Fibroblast of gingiva (primary cell): ENCODE results near the gene DUSP8.

ENCODE experiments used
- DNase-seq: peaks from one replicate; pipeline ENCODE4 v3.0.0-alpha.2; 2011; ENCODE audit warnings: low read depth

DUSP8 gene

DNA sequence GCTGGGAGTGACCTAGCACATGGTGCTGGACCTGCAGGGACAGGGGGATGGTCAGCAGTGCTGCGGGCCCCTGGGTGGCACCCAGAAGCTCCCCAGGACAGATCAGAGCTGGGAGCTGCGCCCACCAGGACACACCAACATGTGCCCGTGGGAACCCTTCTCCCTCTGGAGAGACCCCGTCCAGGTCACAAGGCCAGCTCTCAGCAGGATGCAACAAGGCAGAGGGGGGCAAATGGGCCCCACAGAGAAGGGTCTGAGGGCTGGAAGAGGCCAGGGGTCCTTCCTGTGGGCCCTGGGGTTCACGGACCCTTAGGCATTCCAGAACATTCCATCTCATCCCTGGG is 6.2 kb downstream of the DUSP8 start:
- DNase-seq, result no peak

- DNase-seq, result no peak
These were observed 6.7 kb downstream of the DUSP8 start for GRCh38 chr11:1565173-1565903.

DNA sequence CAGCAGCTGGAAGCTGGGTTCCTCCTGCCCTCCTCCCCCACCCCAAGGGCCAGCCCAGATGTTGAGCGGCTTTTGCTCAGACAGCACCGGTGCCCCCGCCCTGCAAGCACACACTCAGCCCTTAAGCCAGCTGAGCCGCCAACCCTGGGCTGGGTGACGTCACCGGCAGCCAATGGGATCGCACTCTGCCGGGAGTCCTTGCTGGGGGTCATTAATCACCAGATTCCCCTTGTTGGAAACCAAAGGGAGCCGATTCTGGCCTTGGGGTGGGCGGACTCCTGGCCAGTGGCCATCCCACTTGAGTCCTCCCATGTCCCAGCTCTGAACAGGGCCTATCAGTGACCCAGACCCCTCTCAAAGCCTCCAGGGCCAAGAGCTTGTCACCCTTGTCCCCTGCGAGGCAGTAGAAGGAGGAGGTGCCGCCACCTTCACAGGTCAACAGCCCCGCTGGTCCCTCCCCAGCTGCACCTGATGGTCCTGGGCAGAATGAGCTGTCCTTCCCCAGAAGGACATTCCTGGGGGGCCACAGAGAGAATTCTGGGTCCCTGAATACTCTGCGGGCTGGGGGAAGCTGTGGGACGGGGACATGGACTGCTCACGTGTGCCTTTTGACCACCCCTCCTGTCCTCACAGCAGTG is 7.4 kb downstream of the DUSP8 start:
- DNase-seq, result peak; percentile 18

- no peak for DNase-seq
These were observed 8.2 kb downstream of the DUSP8 start for GRCh38 chr11:1563697-1564534.

DNA sequence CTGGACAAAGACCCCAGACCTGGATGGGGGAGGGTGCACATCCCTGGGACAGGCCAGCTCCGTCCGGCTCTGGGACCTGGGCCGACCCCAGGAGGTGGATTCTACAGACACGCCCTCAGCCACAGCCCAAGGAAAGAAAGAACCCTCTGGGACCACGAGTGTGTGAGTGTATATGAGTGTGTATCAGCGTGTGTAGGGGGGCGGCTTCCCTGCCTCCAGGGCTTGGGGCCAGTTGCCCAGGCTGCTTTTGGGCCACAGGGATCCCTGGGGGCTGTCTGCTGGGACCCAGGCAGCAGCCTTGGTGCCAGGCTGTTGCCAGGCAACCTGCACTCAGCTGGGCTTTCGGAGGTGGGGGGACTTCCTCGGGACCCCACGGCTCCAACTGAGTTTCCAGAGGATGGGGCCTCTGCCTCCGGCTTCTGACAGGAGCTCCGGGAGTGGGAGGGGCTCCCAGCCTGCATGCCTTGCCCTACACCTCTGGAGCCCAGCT is 8.9 kb downstream of the DUSP8 start:
- DNase-seq, result no peak

DNA sequence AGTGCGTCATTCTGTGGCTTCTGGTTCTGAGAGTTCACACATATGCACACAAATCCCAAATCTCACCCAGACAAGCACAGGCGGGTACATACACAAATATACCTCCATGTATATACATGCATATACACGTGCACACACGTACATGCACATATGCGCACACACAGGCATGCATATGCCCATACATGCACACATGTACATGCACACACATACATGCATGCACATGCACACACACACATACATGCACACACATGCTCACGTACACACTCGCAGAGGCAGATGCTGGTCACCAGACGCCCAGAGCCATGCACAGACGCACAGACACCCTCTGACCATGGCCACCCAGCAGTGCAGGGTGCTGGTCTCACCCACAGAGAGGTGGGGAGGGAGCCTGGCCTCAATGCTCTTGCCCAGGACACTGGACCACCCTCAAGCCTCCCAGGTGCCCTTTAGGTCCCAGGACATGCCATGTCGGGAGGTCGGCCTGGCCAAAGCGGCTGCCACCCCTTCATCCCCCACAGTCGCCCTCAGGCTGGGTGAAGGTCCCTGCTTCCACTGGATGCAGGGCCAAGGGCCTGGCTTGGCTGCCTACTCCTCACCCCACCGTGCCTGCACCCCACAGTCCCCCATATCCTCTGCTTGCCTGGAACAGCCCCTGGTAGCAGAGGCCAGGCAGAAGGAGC is 9.5 kb downstream of the DUSP8 start:
- no peak for DNase-seq

DNA sequence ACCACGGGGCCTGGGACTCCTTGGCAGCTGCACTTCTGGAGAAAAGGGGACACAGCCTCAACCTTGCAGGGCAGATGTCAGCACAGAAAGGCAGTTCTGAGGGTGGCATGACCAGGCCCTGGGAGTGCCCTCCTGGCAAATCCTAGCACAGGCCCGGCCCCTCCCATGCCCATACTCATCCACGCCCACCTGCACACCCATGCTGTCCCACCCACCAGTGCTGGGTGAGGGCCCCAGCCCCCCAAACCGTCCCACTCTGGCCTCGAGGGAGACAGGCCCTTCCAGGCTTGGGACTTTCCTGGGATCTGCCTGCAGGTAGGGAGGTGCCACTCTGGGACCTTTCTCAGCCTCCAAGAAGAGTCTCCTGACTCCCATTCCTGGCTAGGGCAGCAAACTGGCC is 10.1 kb downstream of the DUSP8 start:
- DNase-seq, result no peak

DNA sequence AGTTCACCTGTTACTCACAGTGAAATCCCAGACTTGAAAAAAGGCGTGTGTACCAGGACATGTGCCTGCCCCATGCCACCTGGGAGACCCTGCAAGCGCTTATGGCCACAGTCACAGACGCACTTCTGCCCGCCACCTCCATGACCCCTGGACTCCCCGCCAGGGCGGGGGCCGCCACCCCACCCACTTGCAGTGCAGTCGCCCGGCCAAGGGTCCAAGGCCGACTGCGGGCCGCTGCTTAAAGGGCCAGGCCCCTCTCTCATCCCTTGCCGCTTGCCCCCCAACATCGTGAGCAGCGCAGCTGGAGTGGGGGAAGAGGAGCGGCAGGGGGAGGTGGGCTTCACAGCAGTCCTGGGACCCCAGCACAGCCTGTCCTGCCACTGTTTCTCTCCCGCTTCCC is 10.8 kb downstream of the DUSP8 start:
- no peak for DNase-seq

- DNase-seq, result no peak
These were observed 11.3 kb downstream of the DUSP8 start for GRCh38 chr11:1560649-1561251.

DNA sequence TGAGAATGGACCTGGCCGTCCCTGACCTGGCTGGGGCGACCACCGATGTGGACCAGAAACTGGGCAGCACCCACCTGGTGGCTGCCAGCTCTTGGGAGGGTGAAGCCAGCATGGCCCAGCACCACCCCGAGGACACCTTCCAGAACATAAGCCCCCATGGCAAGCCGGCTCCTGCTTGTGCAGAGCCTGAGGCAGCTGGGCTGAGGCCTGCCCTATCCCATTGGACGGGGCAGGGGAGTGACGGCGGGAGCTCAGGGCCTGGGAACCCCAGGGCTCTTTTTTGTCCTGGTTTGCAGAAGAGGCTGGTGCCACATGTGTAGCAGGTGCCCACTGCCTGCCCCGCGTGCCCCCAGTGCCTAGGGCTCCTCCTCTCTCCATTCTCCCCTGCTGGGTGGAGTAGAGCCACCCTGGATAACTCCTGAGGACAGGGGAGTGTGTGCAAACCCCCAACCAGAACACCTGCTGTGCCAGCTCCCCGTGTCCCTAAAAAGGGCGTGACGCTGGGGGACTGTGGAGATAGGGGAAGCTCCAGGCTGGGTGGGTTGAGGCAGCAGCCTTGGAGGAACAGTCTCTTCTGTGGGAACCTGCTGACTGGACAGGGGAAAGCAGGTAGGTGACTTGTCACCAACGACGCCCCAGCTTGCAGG is 11.9 kb downstream of the DUSP8 start:
- no peak for DNase-seq

DNA sequence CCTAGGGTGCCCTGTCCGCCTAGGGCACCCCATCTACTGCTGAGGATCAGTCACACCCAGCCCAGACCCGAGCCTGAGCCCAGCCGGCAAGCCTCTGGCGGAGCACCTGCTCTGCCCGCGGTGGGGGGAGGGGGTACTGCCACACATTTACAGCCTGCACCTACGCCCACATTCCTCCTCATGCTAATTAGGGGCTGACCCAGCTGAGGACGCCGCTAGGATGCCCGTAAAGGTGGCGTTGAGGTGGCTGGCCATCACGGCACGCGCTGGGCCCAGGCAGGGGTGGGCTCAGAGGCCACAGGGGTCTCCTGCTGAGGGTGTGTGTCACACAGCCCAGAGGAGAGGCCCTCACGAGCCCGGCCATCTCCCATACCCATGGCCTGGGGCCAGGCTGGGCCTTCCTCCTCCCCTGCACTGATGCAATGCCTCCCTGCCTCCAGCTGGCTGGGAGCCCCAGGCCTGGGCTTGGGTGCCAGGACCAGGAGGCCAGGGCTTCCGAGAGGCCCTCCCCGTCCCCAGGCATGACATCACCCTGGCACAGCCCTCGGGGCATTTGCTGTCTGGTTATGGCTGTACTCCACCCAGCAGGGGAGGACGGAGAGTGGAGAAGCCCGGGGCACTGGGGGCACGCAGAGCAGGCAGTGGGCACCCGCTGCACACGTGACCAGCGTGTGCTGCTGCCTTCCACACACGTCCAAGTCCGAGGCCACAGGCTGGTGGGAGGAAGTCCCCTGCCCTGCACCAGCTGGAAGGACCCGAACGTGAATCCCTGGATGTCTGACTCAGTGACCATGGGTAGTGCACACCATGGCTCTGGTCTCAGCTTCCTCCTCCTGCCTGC is 12.7 kb downstream of the DUSP8 start:
- DNase-seq, result peak; percentile 95

DNA sequence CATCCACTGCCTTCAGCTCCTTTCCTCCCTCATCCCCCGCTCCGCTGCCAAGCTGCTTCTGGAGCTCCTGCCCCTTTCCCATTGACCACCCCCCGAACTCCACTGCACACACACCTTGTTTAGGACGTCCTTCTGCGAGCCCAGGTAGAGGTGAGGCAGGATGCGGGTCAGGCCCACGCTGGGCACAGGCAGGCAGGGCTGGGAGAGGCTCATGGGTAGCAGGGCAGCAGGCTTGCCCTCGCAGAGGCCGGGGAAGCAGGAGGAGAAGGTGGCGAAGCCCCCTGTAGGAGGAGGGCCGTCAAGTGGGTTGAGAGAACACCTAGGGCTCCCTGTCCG is 13.3 kb downstream of the DUSP8 start:
- DNase-seq, result no peak

DNA sequence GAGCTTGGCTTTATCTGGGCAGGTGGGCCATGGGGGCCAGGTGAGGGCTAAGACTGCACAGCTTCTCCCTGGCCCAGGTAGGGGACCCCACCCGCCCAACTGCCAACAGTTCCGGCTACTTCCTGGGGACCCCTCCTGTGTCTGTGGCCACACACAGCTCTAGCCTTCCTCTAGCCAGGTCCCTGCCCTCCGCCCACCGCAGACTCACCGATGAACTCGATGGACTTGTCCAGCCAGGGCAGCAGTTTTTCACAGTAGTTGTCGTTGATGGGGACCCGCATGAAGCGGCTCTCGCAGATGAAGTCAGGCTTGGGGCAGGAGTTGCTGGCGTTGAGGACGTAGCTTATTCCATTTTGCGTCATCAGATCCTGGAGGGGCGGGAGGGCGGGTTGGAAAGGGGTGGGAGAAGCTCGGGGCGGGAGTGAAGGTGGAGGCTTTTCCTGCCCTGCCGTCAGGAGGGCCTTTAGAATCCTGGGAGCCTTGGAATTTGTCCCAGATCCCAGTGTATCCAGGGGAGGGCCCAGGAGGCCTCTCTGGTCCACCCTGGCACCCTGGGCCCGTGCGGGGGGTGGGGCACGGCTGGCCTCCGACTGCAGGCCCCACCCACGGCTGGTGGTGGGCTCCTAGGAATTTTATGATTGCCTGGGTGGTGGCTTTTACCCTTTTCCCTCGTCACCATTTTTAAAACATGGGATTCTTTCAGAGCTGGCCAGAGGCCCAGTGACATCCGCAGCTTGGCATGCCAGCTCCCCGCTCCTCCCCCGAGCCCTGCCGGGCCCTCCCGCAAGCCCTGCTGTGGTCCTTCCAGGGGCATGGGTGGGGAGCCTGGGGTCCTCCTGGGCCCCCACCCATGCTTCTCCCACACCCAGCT is 13.9 kb downstream of the DUSP8 start:
- DNase-seq, result peak; percentile 77

DNA sequence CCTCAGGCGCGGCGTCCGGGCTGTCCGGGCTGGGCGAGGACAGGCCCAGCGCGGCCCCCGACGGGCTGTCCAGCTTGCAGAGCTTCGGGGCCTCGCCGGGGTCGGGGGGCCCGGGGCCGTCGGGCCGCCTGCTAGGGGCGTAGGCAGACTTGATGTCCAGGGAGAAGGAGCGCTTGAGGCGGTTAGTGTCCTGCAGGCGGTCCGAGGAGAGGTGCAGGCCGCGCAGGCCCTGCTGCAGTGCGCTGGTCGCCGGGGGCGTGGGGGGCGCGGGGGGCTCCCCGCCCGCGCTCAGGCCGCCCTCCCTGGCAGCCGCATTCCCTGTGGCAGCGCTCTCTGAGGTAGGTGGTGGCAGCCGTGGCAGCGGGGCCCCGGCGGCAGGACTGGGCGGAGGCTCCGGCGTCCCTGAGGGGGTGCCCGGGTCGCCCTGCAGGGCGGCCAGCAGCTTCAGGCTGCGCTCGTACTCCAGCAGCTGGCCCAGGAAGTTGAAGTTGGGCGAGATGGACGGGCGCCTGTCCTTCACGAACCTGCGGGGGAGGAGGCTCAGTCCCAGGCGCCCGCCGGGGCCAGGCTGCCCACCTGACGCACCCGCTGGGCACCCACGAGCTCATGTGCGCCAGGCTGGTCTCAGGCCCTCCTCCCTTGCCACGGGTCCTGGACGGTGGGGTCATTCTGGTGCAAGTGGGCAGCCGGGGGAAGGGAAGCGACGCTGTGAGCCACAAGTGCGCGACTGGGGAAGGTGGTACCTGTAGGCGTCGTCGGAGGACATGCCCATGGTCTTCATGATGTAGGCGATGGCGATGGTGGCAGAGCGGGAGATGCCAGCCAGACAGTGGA is 14.8 kb downstream of the DUSP8 start:
- DNase-seq, result no peak

DNA sequence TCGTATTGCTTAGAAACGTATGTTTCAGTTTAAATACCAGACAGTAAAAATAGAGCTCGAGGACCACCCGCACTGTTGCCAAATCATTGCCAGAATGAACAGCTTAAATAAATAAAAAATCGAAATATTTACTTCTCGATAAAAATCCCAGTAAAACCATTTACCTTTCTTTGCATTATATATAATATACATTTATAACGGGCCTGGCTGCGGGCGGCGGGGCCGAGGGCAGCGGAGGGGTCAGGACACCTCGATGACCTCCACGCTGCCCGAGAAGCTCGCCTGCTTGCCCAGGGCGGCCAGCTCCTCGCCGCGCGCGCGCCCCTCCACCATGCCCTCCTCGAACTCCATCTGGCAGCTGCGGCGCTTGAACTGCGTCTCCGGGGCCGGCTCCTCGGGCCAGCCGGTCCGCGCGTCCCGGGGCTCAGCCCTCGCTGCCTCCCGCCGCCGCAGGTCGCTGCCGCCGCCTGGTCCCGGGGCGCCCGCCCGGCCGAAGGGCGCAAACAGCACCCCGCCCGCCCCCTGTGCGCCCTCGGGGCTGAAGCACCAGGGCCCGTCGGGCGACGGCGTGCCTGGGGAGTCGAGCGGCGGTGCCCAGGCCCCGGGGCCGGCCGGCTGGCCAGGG is 15.7 kb downstream of the DUSP8 start:
- no peak for DNase-seq

DNA sequence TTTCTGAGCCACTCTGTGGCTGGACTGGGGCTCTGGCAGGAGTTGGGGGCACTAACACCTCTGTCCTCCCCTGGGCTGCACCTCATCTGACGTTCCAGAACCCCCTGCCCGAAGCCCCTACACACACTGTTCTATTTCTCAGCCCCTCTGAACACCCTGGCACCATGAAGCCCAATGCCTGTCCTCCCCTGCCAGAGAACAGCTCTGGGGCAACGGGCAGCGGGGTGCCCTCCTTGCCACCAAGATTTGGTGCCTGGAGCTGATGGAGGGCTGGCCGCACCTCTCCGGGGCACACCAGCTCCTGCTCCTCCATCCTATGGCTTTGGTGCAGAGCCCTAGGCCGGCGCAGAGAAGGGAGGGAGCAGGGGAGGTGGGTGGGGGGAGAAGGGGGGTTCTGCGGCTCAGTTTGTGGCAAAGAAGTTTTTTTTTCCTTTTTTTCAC is 16.3 kb downstream of the DUSP8 start:
- DNase-seq, result no peak

DNA sequence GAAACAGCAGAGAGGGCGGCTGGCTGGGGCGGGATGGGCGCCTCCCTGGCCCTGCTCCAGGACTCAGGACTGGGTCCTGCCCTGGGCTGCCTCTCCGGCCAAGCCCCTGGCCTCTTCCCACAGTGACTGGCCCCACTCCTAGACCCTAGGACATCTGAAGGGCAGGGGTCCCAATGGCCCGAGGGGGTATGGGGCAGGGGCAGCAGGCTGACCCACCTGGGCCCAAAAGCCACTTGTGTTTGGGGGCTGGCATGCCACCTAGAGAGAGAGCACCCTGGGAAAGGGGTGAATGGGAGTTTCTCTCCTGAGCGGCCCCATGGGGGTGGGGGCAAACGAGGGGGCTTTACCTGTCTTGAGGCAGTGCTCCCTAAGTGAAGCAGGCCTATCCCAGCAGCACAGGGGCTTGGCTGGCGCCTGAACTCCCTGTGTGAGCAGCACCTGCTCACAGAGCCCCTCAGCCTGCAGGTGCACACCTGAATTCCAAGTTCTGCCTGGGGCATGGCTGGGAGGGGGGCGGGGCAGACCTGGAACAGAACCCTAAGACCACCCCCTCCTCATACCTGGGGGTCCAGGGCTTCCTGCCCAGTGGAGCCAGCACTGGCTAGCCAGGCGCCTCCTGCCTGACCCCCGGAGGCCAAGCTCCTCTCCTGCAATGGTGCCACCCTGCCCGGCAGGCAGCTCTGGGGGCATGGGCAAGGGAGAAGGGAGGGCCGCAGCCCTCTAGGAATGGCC is 16.9 kb downstream of the DUSP8 start:
- DNase-seq, result no peak
